MM.1S (cell line): Measurements from ENCODE around the gene RLN2.
"Not testable (repeated sequence)": the region's sequence is repeated elsewhere in the genome, so short reads cannot be mapped to it uniquely, and the experiment has no call there.

Experiments used
- DNase-seq: peaks from one replicate; pipeline ENCODE4 v3.0.0-alpha.2; 2015
- H2AFZ ChIP-seq: fragments of 300-600 bp; sonication (generic); 2 replicates; pipeline ENCODE4 v1.6.0; 2016; ENCODE audit warnings: antibody characterized with exemption, low read length
- H3F3A ChIP-seq: fragments of 300-600 bp; sonication (generic); 2 replicates; pipeline ENCODE4 v1.6.1; 2016; ENCODE audit warnings: mild to moderate bottlenecking, antibody characterized with exemption, low read length, moderate library complexity, mixed read lengths; ENCODE audit not compliant: insufficient read depth
- H3K27ac ChIP-seq: fragments of 300-600 bp; sonication (generic); 2 replicates; pipeline ENCODE4 v1.5.1; 2016; ENCODE audit warnings: mild to moderate bottlenecking, low read length
- H3K27me3 ChIP-seq: fragments of 300-600 bp; sonication (generic); replicated peaks from 2 replicates; pipeline ENCODE4 v1.6.0; 2016; ENCODE audit warnings: low read length; ENCODE audit not compliant: insufficient read depth
- H3K36me3 ChIP-seq: fragments of 300-600 bp; sonication (generic); replicated peaks from 2 replicates; pipeline ENCODE4 v1.6.1; 2016; ENCODE audit warnings: mild to moderate bottlenecking, low read length, mixed read lengths; ENCODE audit not compliant: insufficient read depth
- H3K4me1 ChIP-seq: fragments of 300-600 bp; sonication (generic); 2 replicates; pipeline ENCODE4 v1.6.1; 2016; ENCODE audit warnings: low read length, mixed read lengths
- H3K4me2 ChIP-seq: fragments of 300-600 bp; sonication (generic); 2 replicates; pipeline ENCODE4 v1.6.0; 2016; ENCODE audit warnings: low read depth, low read length
- H3K4me3 ChIP-seq: fragments of 300-600 bp; sonication (generic); 2 replicates; pipeline ENCODE4 v1.5.1; 2016; ENCODE audit warnings: low read length, mixed read lengths
- H3K79me2 ChIP-seq: fragments of 300-600 bp; sonication (generic); 2 replicates; pipeline ENCODE4 v1.6.1; 2016; ENCODE audit warnings: mixed run types, low read length, mixed read lengths
- H3K9ac ChIP-seq: fragments of 300-600 bp; sonication (generic); 2 replicates; pipeline ENCODE4 v1.6.1; 2016; ENCODE audit warnings: low read length, mixed read lengths
- H3K9me2 ChIP-seq: fragments of 300-600 bp; sonication (generic); replicated peaks from 2 replicates; pipeline ENCODE4 v1.6.1; 2016; ENCODE audit warnings: mild to moderate bottlenecking, low read length, mixed read lengths; ENCODE audit not compliant: insufficient read depth
- H3K9me3 ChIP-seq: fragments of 300-600 bp; sonication (generic); replicated peaks from 2 replicates; pipeline ENCODE4 v1.6.1; 2016; ENCODE audit warnings: mild to moderate bottlenecking, low read length, mixed read lengths; ENCODE audit not compliant: insufficient read depth
- H4K20me1 ChIP-seq: fragments of 300-600 bp; sonication (generic); 2 replicates; pipeline ENCODE4 v1.6.1; 2016; ENCODE audit warnings: mild to moderate bottlenecking, low read length, moderate library complexity, mixed read lengths; ENCODE audit not compliant: insufficient read depth
- CTCF ChIP-seq: fragments of 300-600 bp; sonication (generic); IDR thresholded peaks from 2 replicates; pipeline ENCODE4 v1.5.1; 2016; ENCODE audit warnings: antibody characterized with exemption, low read length, mixed read lengths
- EZH2 ChIP-seq: fragments of 300-600 bp; sonication (generic); optimal IDR thresholded peaks from 2 replicates; pipeline ENCODE3; 2017; ENCODE audit warnings: low read depth, mild to moderate bottlenecking, antibody characterized with exemption, low read length, mixed read lengths
- EZH2phosphoT487 ChIP-seq: fragments of 300-600 bp; sonication (generic); IDR thresholded peaks from 2 replicates; pipeline ENCODE4 v1.6.1; 2018; ENCODE audit warnings: antibody characterized with exemption, low read length

Gene RLN2

GRCh38 chr9:5303840-5304795 is at the start of gene RLN2:
RLN2 (minus strand) TSS chr9:5304716; CDS start chr9:5304580, 136 bp downstream.
- peak within 1 kb of the TSS; percentile 50 for H2AFZ ChIP-seq

GRCh38 chr9:5354184-5354583 is 49.7 kb upstream of the RLN2 start:
- Histone ChIP-seq H3K4me1 (0 out of 2 replicates have a peak, but pooled peaks cover 7% of the 10 kb centered on the region), H3K9ac (no peak overlapping the region)

More at GRCh38 chr9:5303840-5304795, at the start of gene RLN2:
- not testable (repeated sequence) for H3K27ac ChIP-seq, H3K4me1 ChIP-seq, H3F3A ChIP-seq, H4K20me1 ChIP-seq, H3K9ac ChIP-seq, H3K36me3 ChIP-seq, H3K4me3 ChIP-seq, H3K79me2 ChIP-seq, H3K27me3 ChIP-seq, H3K9me3 ChIP-seq, H3K9me2 ChIP-seq
- peak within 1 kb of the TSS; percentile 21; the same call in 1 of the 2 replicates for H3K4me2 ChIP-seq
- peak; percentile 24 for DNase-seq

GRCh38 chr9:5352637-5353248 is 48.2 kb upstream of the RLN2 start:
- TF ChIP-seq CTCF (no peak), EZH2 (no peak), EZH2phosphoT487 (no peak)
- no peak overlapping the region for H3K4me3 ChIP-seq
- no peaks in the 10 kb centered on the region for H3K36me3 ChIP-seq
- no peak overlapping the region for H3K9ac ChIP-seq
- H3K9me3 ChIP-seq: no peaks in the 10 kb centered on the region
- no peaks in the 10 kb centered on the region for H3F3A ChIP-seq
- H2AFZ ChIP-seq: no peak overlapping the region
- no peaks in the 10 kb centered on the region for H3K9me2 ChIP-seq
- H3K27ac ChIP-seq: no peak overlapping the region
- H4K20me1 ChIP-seq: no peaks in the 10 kb centered on the region
- H3K27me3 ChIP-seq: no peaks in the 10 kb centered on the region
- 0 out of 2 replicates have a peak, but pooled peaks cover 7% of the 10 kb centered on the region for H3K4me1 ChIP-seq
- 0 out of 2 replicates have a peak overlapping the region, but pooled peaks have one; percentile 2 for H3K4me2 ChIP-seq
- H3K79me2 ChIP-seq: no peaks in the 10 kb centered on the region
- no peak for DNase-seq

More at GRCh38 chr9:5354184-5354583, 49.7 kb upstream of the RLN2 start:
- H3K27me3 ChIP-seq: no peaks in the 10 kb centered on the region
- H3K9me2 ChIP-seq: no peaks in the 10 kb centered on the region
- no peaks in the 10 kb centered on the region for H3F3A ChIP-seq
- H3K4me3 ChIP-seq: no peak overlapping the region
- H4K20me1 ChIP-seq: no peaks in the 10 kb centered on the region
- H3K4me2 ChIP-seq: no peak overlapping the region
- H3K79me2 ChIP-seq: no peaks in the 10 kb centered on the region
- no peak for TF ChIP-seq CTCF
- TF ChIP-seq EZH2: no peak
- no peak for TF ChIP-seq EZH2phosphoT487
- no peak overlapping the region for H3K27ac ChIP-seq
- H3K36me3 ChIP-seq: no peaks in the 10 kb centered on the region
- H2AFZ ChIP-seq: no peak overlapping the region
- no peaks in the 10 kb centered on the region for H3K9me3 ChIP-seq
- DNase-seq: no peak

GRCh38 chr9:5338992-5339981 is 34.8 kb upstream of the RLN2 start, which contains the start of gene RLN1:
RLN1 (minus strand) TSS chr9:5339876; CDS start chr9:5339746, 130 bp downstream.
- peak; percentile 24 for DNase-seq
- not testable (repeated sequence) for H3K9me2 ChIP-seq, H3F3A ChIP-seq, H3K9ac ChIP-seq, H3K9me3 ChIP-seq, H3K36me3 ChIP-seq, H3K27ac ChIP-seq, H3K79me2 ChIP-seq, H3K27me3 ChIP-seq, H4K20me1 ChIP-seq
- Histone ChIP-seq H2AFZ (peak within 1 kb of the TSS; percentile 55), H3K4me3 (peak within 1 kb of the TSS; percentile 34; the same call in 1 of the 2 replicates), H3K4me2 (peak within 1 kb of the TSS; percentile 45; the same call in 1 of the 2 replicates), H3K4me1 (peaks cover 11% of the 10 kb centered on the region)
